Adrenal gland (tissue), 5 donors: ENCODE data around the gene TMC1.

Experiments used
- POLR2A ChIP-seq, 2 donors: fragments of 450-650 bp; IDR thresholded peaks; one replicate each; pipeline ENCODE4 v1.6.1; 2017; ENCODE audit warnings: antibody characterized with exemption in 2 of 2, mild to moderate bottlenecking in 2 of 2, moderate library complexity in 1 of 2
- TF ChIP-seq, protein P1 (sequence below), 6 experiments: fragments of 450-650 bp in 4 of 6; fragments of 200-600 bp in 2 of 6; sonication (generic) in 1 of 6; IDR thresholded peaks; 1 replicate in 5 of 6; 2 replicates in 1 of 6; pipeline versions ENCODE4 v1.5.1 to v1.8.0; 2016 to 2021; ENCODE audit warnings: antibody characterized with exemption in 6 of 6, mild to moderate bottlenecking in 2 of 6, moderate library complexity in 1 of 6
- donor health status: DM: no; HTN: no; CAD: no.

DNA sequence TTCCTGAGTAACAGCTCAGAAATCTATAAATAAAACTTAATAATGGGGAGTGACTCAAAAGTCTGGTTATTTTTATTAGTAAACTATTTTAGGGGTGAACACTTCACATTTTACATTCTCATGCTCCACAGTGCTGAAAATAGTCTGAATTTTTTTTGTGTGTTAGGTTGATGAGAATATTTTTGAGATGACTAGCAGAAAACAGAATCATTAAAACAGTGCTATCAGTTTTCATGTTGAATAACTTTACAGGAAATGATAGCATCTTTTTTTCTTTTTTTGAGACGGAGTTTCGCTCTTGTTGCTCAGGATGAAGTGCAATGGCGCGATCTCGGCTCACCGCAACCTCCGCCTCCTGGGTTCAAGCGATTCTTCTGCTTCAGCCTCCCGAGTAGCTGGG is 60.3 kb downstream of the TMC1 start:
- TF ChIP-seq, protein P1, sequence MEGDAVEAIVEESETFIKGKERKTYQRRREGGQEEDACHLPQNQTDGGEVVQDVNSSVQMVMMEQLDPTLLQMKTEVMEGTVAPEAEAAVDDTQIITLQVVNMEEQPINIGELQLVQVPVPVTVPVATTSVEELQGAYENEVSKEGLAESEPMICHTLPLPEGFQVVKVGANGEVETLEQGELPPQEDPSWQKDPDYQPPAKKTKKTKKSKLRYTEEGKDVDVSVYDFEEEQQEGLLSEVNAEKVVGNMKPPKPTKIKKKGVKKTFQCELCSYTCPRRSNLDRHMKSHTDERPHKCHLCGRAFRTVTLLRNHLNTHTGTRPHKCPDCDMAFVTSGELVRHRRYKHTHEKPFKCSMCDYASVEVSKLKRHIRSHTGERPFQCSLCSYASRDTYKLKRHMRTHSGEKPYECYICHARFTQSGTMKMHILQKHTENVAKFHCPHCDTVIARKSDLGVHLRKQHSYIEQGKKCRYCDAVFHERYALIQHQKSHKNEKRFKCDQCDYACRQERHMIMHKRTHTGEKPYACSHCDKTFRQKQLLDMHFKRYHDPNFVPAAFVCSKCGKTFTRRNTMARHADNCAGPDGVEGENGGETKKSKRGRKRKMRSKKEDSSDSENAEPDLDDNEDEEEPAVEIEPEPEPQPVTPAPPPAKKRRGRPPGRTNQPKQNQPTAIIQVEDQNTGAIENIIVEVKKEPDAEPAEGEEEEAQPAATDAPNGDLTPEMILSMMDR (IDR thresholded peaks at IDR 0.05): no peak
- TF ChIP-seq POLR2A (IDR thresholded peaks at IDR 0.05): no peak
